K562 (cell line): ENCODE results near the gene TPSAB1. TPM values are rescaled to one million over a fixed set of nuclear protein-coding genes. Genes with fewer than 3 reads are reported as not detected.

Source experiments
- ATAC-seq: fragments of 200-7000 bp; cut with Tn5 transposase; 3 replicates; pipeline ENCODE4 v1.9.1; 2020; ENCODE audit warnings: moderate library complexity
- BruUV-seq: library from RNA; stranded (reverse); fragments of 400-500 nt; replicated peaks from 2 replicates; lab custom pipeline; 2021; lab: Mats Ljungman, UMichigan
- CTCF ChIA-PET: fragments of 300-600 bp; formaldehyde crosslinking; extraction: SDS; loops from one replicate; lab custom pipeline; 2021; ENCODE audit warnings: low intra/inter-chr PET ratio; lab: Yijun Ruan, JAX
- POLR2A ChIA-PET: fragments of 300-600, 350-650 bp; sonication (Branson Sonifier 250); formaldehyde crosslinking; extraction: SDS; loops from one replicate; lab custom pipeline; 2021; ENCODE audit warnings: antibody characterized with exemption, inconsistent platforms; lab: Yijun Ruan, JAX
- DNase-seq, 4 experiments: peaks; one replicate each; pipeline versions ENCODE4 v3.0.0 to v3.0.0-alpha.2; 2011 to 2018; ENCODE audit warnings: low spot score in 3 of 4, mixed read lengths in 3 of 4; ENCODE audit errors: extremely low read depth in 1 of 4
- FAIRE-seq: peaks from 2 replicates; lab custom pipeline; 2011; peaks lifted over from hg19 to GRCh38; lab: Jason Lieb, UNC
- H2AFZ ChIP-seq: 2 replicates; pipeline ENCODE4 v1.6.0; 2011; ENCODE audit warnings: low read depth, low read length, control low read depth, inconsistent platforms
- H3K27ac ChIP-seq: fragments of 200-600 bp; 3 replicates; pipeline ENCODE4 v1.8.0; 2011; ENCODE audit warnings: low read depth, mild to moderate bottlenecking, control low read depth, inconsistent platforms, low read length, moderate library complexity, mixed read lengths; ENCODE audit errors: extremely low read depth
- H3K27me3 ChIP-seq, 2 experiments: fragments of 300-600 bp in 1 of 2; 2 replicates in 1 of 2; 3 replicates in 1 of 2; pipeline versions ENCODE4 v1.6.0 to v1.8.0; 2011; ENCODE audit warnings: inconsistent platforms in 2 of 2, low read length in 2 of 2, mild to moderate bottlenecking in 1 of 2, mixed read lengths in 1 of 2, moderate library complexity in 1 of 2; ENCODE audit not compliant: control insufficient read depth in 2 of 2, insufficient read depth in 2 of 2
- H3K36me3 ChIP-seq: fragments of 300-600 bp; 3 replicates; pipeline ENCODE4 v1.8.0; 2011; ENCODE audit warnings: mild to moderate bottlenecking, low read length, inconsistent platforms; ENCODE audit not compliant: control insufficient read depth, insufficient read depth
- H3K4me1 ChIP-seq, 2 experiments: fragments of 200-600 bp in 1 of 2; replicated peaks in 1 of 2; 2 replicates in 1 of 2; 3 replicates in 1 of 2; pipeline versions ENCODE4 v1.5.1 to v1.8.0; 2011; ENCODE audit warnings: inconsistent platforms in 2 of 2, low read length in 2 of 2, mild to moderate bottlenecking in 1 of 2, mixed read lengths in 1 of 2, moderate library complexity in 1 of 2; ENCODE audit not compliant: control insufficient read depth in 2 of 2, insufficient read depth in 2 of 2
- H3K4me2 ChIP-seq: 2 replicates; pipeline ENCODE4 v1.6.1; 2011; ENCODE audit warnings: low read length, control low read depth, inconsistent platforms, mixed read lengths; ENCODE audit not compliant: insufficient read depth
- H3K4me3 ChIP-seq: fragments of 200-600 bp; sonication (generic), shearing (Covaris generic); 2 replicates; pipeline ENCODE4 v1.5.1; 2016; ENCODE audit warnings: control low read depth, inconsistent platforms
- H3K79me2 ChIP-seq: fragments of 200-600 bp; 3 replicates; pipeline ENCODE4 v1.8.0; 2011; ENCODE audit warnings: low read length, inconsistent platforms; ENCODE audit not compliant: control insufficient read depth, insufficient read depth
- H3K9ac ChIP-seq, 2 experiments: 2 replicates each; pipeline versions ENCODE4 v1.6.0 to v1.6.1; 2011; ENCODE audit warnings: low read depth in 2 of 2, low read length in 2 of 2, control low read depth in 1 of 2, inconsistent platforms in 1 of 2, mild to moderate bottlenecking in 1 of 2, mixed read lengths in 1 of 2; ENCODE audit not compliant: insufficient read depth in 1 of 2
- H3K9me1 ChIP-seq: one replicate; pipeline ENCODE4 v1.6.0; 2011; ENCODE audit warnings: inconsistent platforms, mild to moderate bottlenecking, low read length, moderate library complexity; ENCODE audit not compliant: control insufficient read depth, insufficient read depth
- H3K9me3 ChIP-seq: replicated peaks from 2 replicates; pipeline ENCODE4 v1.5.1; 2011; ENCODE audit warnings: low read depth, low read length, inconsistent platforms; ENCODE audit not compliant: control insufficient read depth, insufficient read depth
- H4K20me1 ChIP-seq: replicated peaks from 2 replicates; pipeline ENCODE4 v1.6.1; 2011; ENCODE audit warnings: low read length, inconsistent platforms, mixed read lengths; ENCODE audit not compliant: control insufficient read depth, insufficient read depth
- ETV5 ChIP-seq: sonication (generic); formaldehyde crosslinking; IDR thresholded peaks from 2 replicates; pipeline ENCODE4 v1.4.0; 2020; ENCODE audit warnings: low read depth, mild to moderate bottlenecking, missing genetic modification reagents
- POLR3A ChIP-seq: IDR thresholded peaks from 2 replicates; pipeline ENCODE4 v1.6.1; 2011; ENCODE audit warnings: borderline replicate concordance, mild to moderate bottlenecking, moderate library complexity; ENCODE audit not compliant: insufficient read length, insufficient read depth; ENCODE audit errors: extremely low read depth
- WGBS: fragments of 100-300 bp; shearing (Covaris generic); methylation state at CpG from one replicate; pipeline ENCODE4 v1.1.6; 2016; ENCODE audit warnings: low coverage, mixed read lengths; ENCODE audit not compliant: insufficient coverage; ENCODE audit errors: missing lambda C conversion rate; 5-methylcytosine and 5-hydroxymethylcytosine counted together
- in situ Hi-C: fragments of 300-500 bp; cut with MboI; formaldehyde crosslinking; loops from 4 replicates; pipeline ENCODE4 v1.15.0; 2018; ENCODE audit warnings: inconsistent platforms, mixed read lengths
- intact Hi-C: fragments of 100-400 bp; cut with micrococcal nuclease; formaldehyde crosslinking; loops from 2 replicates; pipeline ENCODE4 v1.14.2; 2022
- polyA plus RNA-seq, 8 experiments: library from polyadenylated mRNA; depleted of rRNA in 4 of 8; stranded (reverse) in 5 of 8; unstranded in 3 of 8; fragments of >200 nt; fragmentation: Nextera tagmentation in 2 of 8; fragmentation: Illumina TruSeq in 1 of 8; extraction: Ambion mirVana in 2 of 8; extraction: Trizol in 1 of 8; gene quantifications; 2 replicates each; pipeline versions ENCODE4 v1.2.1 to v1.2.3, GENCODE V29; 2011 to 2014; ENCODE audit warnings: inconsistent platforms in 1 of 8, missing spikeins in 1 of 8
- total RNA-seq, 7 experiments: library from RNA; depleted of rRNA in 6 of 7; stranded (reverse); fragments of >200 nt in 6 of 7; fragmentation: Illumina TruSeq in 2 of 7; extraction: Trizol in 2 of 7; gene quantifications; 2 replicates each; pipeline versions ENCODE4 v1.2.1 to v1.2.3, GENCODE V29; 2011 to 2021; ENCODE audit warnings: low replicate concordance in 1 of 7

TPSAB1 gene
- total and polyA plus RNA-seq, 9 of the 15 experiments (the other 6 are each of a cell fraction or from before 2014, with no cell fraction given): not detected

DNA sequence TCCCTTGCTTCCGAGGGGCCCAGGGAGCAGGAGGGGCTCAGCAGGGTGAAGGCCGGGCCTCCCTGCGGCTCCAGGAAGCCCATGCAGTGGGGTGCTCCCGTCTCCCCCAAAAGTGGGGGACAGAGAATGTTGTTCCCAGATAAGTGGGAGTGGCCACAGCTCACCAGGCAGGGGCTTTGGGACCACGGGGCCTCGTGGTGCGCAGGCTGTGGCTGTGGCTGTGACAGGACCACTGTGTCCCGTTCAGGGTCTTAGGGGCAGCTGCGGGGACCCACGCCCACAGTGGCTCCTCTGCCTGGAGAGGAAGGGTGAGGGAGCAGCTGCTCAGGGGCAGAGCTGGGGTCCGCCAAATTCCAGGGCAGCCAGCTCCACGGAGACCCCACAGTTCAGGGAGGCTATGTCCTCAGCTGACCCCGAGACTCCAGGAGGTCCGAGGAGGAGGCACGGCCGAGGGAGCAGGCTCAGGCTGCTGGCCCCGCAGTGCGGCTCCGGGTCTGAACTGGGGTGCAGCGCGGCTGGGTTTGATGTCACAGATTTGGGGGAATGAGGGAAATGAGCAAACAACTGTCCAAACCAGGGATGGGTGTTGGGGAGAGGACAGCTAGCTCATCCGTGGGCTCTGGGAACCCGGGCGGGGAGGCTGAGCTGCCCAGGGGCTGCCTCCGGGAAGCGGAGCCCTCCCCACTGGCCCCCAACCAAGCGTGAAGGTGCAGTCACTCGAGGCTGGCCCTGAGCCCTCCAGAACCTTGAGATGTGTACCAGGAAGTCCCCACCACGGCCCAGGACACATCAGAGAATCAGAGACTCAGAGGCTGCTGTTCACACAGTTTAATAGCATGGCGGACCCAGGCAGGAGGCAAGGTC is 38.8 kb downstream of the TPSAB1 start:
- H3K9me1 ChIP-seq: no peaks in the 10 kb centered on the region
- 0 out of 2 replicates have a peak, but pooled peaks cover 3% of the 10 kb centered on the region for H4K20me1 ChIP-seq
- ATAC-seq (no peak), FAIRE-seq (no peak), DNase-seq (peak in 1 of 4 experiments; percentile 14)
- H3K9me3 ChIP-seq: no peaks in the 10 kb centered on the region
- ChIA-PET POLR2A (interaction anchor here (0.6 to 1.7 kb wide), 4 partner anchors 10 to 538 kb away, joined by 3 to 5 read pairs (median 4); no protein-coding TSS in a partner anchor), CTCF (no interaction called here)
- no peak overlapping the region for H3K4me2 ChIP-seq
- no peak for TF ChIP-seq POLR3A
- TF ChIP-seq ETV5 (CRISPR knock-in tag): no peak
- H3K4me1 ChIP-seq: peaks cover 0 to 64% of the 10 kb centered on the region in 2 experiments; a peak in 3 of 5 replicates
- in situ Hi-C loops (no loop called here), intact Hi-C loops (no loop called here)
- no TSS peak for BruUV-seq
- H3K27me3 ChIP-seq: peaks cover 25 to 70% of the 10 kb centered on the region in 2 experiments; a peak in 4 of 5 replicates
- no peak overlapping the region for H3K27ac ChIP-seq
- 11% methylated on average over 27 of the region's 30 CpGs for WGBS
- H3K4me3 ChIP-seq: no peak overlapping the region
- H2AFZ ChIP-seq: no peak overlapping the region
- no peaks in the 10 kb centered on the region for H3K36me3 ChIP-seq
- H3K79me2 ChIP-seq: no peaks in the 10 kb centered on the region
- H3K9ac ChIP-seq: peak overlapping the region in 1 of 2 experiments; percentile 35; a peak in 1 of 4 replicates
